HG03103 (cell line): Measurements from ENCODE around the gene C5orf58.

ENCODE experiments used
- ATAC-seq: cut with Tn5 transposase; IDR thresholded peaks from one replicate; pipeline ENCODE4 v1.9.1; 2021; ENCODE audit warnings: low read depth; ENCODE audit not compliant: unreplicated experiment

Gene C5orf58

DNA sequence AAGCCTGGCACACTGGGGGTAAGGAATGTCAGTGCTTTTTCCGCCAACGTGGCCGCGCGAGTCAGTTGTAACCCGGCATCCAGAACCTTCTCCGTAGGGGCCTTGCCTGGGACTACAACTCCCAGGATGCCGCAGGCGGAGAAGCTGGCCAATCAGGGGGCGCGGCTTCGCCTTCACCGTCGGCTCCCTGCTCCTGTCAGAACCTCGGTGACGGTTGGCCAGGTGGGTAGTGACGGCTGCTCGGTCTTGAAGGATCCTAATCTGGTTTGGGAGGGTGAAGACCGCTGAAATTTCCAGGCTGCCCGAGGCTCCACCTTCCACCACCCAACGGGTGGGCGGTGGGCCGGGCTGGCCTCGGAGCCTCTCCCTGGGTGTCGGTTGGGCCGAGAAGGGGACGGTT lies at the start of gene C5orf58:
TSS of gene C5orf58 (plus strand) at position 200 of the 400 bp plus-strand sequence. CDS start 1,992 bp downstream, outside the sequence.
- ATAC-seq: no peak

GRCh38 chr5:170183816-170184687 lies 48.7 kb upstream of the C5orf58 start:
- ATAC-seq: peak; percentile 66

DNA sequence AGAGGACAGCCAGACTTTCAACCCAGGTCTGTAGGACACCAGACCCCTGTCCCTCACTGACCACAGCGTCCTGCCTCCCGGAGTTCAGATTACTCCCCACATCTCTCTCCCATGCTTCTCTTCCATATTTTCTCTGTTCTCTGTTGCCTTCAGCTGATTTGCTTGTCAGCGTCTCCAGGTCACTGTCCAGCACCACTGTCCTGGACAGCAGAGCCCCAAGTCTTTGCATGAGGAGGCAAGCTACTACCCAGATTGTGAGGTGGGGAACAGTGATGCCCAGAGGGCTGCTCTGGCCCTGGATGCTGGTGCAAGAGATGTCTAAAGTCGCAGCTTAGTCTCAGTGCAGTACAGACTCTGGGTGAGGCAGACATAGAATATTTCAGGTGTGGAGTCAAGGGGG lies 48.0 kb upstream of the C5orf58 start:
- ATAC-seq: no peak

DNA sequence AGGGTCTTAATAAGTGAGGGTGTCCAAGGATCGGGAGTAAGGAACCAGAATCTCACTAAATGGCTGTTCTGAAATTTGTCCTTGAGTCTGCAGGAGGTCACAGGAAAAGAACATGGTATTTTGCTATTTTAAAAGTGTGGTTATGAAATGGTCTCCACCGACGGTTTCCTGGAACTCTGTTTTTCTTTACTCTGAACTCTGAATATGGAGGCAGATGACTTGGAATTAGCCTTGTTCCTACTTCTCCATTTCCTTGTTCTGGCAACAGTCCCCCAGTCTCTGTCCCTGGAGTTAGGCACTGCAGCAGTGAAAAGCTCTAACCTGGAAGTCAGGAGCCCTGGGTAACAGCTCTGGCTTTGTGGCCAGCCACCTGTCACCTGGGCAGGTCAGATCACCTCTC lies 46.6 kb upstream of the C5orf58 start:
- ATAC-seq: no peak

- no peak for ATAC-seq
These were observed 45.9 kb upstream of the C5orf58 start for GRCh38 chr5:170186856-170187255.

- no peak for ATAC-seq
These were observed 42.2 kb upstream of the C5orf58 start for GRCh38 chr5:170190436-170191134.

DNA sequence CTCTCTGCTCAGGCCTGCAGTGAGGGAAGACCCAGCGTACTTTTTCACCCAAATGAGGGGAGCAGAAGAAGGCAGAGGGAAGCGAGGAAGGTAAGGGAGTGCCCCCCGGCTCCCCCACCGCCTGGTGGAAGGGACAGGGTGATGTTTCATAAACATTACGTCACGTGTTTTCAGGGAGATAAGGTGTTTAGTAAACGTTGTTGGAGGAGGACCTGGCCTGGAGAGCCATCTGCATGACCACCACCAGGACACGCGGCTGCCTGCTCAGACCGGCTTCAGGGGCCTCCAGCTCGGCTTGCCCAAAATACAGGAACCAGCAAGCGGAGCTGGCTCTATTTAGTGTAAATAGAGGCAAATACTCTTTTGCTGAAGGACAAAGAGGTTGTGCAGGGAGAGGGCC lies 40.0 kb upstream of the C5orf58 start:
- no peak for ATAC-seq

- ATAC-seq: no peak
These were observed 36.8 kb upstream of the C5orf58 start for GRCh38 chr5:170195961-170196360.

- no peak for ATAC-seq
These were observed 31.9 kb upstream of the C5orf58 start for GRCh38 chr5:170200876-170201275.

DNA sequence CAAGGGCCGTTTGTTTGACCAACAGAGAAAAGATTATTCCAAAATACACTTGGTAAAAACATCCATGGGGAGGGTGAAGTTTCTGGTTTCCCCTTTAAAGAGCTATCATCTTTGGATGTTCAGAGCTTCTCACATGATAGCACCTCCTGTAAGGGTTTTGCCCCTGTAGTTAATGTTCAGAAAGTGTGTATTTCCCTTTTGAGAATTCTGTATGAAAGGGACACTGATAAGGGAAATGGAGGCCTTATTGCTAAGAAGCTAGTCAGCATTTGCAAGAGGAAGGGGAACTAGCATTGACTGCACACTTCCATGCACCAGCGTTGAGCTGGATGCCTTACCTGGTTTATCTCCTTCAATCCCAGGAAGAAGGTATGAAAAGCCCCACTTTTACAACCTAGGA lies 31.5 kb upstream of the C5orf58 start:
- ATAC-seq: no peak

- no peak for ATAC-seq
These were observed 30.7 kb upstream of the C5orf58 start for GRCh38 chr5:170202117-170202516.

- ATAC-seq: no peak
These were observed 28.6 kb upstream of the C5orf58 start for GRCh38 chr5:170204202-170204601.

- ATAC-seq: no peak
These were observed 26.6 kb upstream of the C5orf58 start for GRCh38 chr5:170206216-170206615.

DNA sequence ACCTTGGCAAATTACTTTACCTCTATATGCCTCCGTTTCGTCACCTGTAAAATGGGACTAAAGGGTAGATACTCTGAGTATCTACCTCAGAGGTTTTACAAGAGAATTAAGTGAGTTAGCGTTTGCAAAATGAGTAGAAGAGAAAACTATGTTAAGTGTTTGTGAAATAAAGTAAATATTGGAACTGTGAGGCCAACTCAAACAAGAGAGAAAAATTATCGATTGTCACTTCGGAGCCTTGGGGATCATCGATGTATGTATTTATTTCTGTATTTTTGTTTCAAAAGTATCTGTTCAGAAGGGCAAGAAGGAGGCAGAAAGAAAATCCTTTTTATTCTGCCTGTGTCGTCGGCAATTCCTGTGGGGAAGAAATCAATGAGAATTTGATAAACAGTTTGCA lies 25.8 kb upstream of the C5orf58 start:
- ATAC-seq: no peak

GRCh38 chr5:170211575-170212334 lies 21.0 kb upstream of the C5orf58 start:
- ATAC-seq: no peak

DNA sequence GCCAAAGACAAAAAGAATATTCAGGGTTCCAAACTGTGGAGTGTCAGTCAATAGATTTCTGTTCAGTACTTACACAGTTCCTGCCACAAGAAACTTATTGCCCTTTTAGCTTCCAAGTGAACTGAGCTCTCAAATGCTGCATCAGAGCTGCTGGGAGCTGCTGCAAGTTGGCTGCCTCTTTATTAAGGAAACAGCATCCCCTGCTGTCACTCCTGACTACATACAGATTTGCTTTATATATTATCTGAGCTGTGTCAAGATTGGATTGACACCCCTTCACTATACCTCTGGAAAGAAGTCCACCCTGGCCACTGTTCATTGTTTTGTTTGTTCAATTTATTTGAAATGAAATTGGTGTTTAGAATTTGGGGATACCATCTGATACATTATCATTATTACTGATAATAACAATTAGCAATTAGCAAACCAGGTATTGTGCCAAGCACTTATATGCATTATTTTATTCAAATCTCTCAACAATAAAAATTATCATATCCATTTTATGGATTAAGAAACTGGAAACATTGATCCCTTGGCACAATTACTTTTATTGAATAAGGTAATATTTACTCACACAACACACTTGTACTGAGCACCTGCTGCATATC lies 16.4 kb upstream of the C5orf58 start:
- ATAC-seq: no peak

DNA sequence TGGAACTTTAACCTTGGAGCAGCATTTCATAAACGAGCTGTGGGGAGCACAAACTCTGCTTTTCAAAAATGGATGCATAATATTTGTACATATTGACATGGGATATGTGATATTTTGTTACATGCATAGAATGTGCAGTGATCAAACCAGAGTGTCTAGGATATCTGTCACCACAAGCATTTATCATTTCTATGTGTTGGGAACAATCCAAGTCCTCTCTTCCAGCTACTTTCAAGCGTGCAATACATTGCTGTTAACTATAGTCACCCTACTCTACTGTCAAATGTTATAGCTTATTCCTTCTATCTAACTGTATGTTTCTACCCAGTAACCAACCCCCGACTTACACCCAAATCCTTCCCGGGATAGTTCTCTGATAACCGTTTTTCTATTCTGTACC lies 15.0 kb upstream of the C5orf58 start:
- ATAC-seq: no peak

- no peak for ATAC-seq
These were observed 14.1 kb upstream of the C5orf58 start for GRCh38 chr5:170218726-170219125.

- no peak for ATAC-seq
These were observed 13.2 kb upstream of the C5orf58 start for GRCh38 chr5:170219615-170220014.

DNA sequence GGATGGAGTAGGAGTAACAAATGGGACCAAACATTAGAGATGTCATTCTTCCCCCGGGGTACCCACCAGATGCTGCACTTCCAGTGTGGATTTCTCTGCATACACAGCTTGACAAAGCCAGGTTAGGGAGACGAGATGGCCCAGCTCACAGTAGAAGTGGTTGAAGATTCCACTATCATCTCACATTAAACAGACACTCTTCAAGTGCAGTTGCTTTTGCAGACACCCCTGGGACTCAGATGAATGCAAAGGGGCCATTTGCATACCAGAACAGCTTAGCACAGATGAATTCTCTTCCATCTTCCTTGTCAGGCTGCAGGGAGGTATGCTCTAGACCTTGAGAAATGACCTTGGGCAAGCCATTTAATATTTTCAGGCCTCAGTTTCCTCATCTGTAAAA lies 12.6 kb upstream of the C5orf58 start:
- no peak for ATAC-seq

DNA sequence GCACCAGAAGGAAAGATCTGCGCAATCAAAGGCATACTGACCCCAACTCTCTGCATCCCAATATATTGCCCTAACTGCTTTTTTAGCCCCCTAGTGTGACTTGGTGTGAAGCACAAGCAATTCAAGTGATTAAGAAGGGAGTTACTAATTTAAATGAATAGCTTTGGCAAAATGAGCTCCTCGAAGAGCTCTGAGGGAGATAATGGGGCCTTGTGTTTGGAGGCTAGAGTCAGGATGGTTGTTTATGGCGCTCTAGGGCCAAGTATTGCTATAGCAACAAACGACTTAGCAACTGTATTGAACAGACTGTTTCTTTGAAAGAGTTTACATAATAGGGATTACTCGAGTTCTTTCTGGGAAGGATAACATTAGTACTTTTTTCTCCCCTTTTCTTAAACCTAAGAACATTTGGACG lies 11.5 kb upstream of the C5orf58 start:
- ATAC-seq: no peak
